GM12892 (cell line): ENCODE results near the gene ARMC3.
"Not testable (repeated sequence)": the region's sequence is repeated elsewhere in the genome, so short reads cannot be mapped to it uniquely, and the experiment has no call there.

Experiments used
- DNase-seq: peaks from one replicate; pipeline ENCODE4 v3.0.0; 2011; ENCODE audit not compliant: insufficient read length
- FAIRE-seq: peaks from 2 replicates; lab custom pipeline; 2011; peaks lifted over from hg19 to GRCh38; lab: Jason Lieb, UNC
- POLR2A ChIP-seq: IDR thresholded peaks from 2 replicates; pipeline ENCODE4 v1.6.1; 2011; ENCODE audit warnings: low read depth, low read length, control low read depth
- POLR2AphosphoS5 ChIP-seq: IDR thresholded peaks from 2 replicates; pipeline ENCODE4 v1.6.1; 2011; ENCODE audit warnings: low read depth, low read length, control low read depth
- TAF1 ChIP-seq: IDR thresholded peaks from 2 replicates; pipeline ENCODE4 v1.6.1; 2011; ENCODE audit warnings: low read depth, mild to moderate bottlenecking, control low read depth, low read length, borderline replicate concordance

The ARMC3 gene

DNA sequence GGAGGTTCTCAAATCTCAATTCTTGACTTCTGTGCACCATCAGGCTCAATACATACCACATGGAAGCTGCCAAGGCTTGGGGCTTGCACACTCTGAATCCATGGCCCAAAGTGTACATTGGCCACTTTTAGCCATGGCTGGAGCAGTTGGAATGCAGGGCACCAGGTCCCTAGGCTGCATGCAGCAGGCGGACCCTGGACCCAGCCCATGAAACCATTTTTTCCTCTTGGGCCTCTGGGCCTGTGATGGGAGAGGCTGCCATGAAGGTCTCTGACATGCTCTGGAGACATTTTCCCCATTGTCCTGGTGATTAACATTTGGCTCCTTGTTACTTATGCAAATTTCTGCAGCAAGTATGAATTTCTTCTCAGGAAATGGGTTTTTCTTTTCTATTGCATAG, 19.0 kb upstream of the ARMC3 start:
- no peak for DNase-seq
- no peak for TF ChIP-seq POLR2AphosphoS5
- TF ChIP-seq TAF1, result no peak
- TF ChIP-seq POLR2A, result no peak
- no peak for FAIRE-seq

DNA sequence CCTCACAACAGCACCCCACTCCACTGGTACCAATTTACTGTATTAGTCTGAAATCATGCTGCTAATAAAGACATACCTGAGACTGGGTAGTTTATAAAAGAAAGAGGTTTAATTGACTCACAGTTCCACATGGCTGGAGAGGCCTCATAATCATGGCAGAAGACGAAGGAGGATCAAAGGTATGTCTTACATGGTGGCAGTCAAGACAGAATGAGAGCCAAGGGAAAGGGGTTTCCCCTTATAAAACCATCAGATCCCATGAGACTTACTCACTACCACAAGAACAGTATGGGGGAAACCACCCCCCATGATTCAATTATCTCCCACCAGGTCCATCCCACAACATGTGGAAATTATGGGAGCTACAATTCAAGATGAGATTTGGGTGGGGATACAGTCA, 18.2 kb upstream of the ARMC3 start:
- not testable (repeated sequence) for FAIRE-seq, DNase-seq

DNA sequence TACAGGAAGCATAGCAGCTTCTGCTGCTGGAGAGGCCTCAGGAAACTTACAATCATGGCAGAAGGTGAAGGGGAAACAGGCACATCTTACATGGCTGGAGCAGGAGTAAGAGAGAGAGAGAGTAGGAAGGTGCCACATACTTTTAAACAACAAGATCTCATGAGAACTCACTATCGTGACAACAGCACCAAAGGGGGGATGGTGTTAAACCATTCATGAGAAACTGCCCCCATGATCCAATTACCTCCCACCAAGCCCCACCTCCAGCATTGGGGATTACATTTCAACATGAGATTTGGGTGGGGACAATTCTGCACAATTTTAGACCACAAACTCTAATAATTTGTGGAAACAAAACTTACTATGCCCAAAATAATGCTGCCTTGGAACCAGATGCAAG, 16.8 kb upstream of the ARMC3 start:
- FAIRE-seq, result no peak
- DNase-seq, result no peak
- TF ChIP-seq POLR2A (no peak), POLR2AphosphoS5 (no peak), TAF1 (no peak)

DNA sequence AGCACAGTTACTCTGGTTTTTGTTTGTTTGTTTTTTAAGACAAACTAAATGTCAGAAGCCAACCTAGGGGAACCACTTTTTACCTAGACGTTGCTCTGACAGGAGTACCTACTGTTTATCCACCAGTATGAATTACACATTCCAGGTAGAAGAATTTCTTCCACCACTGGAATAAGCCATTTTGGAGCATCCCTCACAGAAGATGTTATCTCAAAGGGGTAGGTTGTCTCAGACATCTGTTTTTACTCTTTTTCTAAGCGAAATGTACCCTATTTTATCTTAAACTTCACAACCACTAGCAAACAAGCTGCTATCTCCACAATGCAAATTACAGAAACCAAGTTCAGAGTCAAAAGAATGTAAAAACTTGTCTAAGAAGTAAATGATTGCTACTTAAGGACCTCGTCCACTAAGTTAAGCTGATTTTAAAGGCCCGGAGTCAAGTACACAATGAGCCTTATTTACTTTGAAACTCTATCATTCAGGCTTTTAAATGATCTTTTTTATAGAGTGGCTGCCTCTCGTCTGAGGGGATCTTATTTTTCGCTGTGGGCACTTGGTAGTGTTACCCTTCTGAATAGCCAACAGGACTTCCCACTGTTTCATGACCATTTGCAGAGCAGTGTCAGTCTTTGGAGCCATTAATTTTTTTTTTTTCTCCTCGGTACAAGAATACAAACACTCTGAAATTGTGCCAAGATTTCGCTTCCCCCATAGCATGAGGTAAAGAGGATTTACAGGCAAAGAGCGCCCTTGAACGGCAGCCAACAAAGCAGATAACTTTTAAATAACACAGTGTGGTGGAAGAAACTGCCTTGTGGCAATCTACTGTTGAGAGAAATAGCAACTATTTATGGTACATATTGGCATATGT, 15.7 kb upstream of the ARMC3 start:
- FAIRE-seq (no peak), DNase-seq (no peak)
- TF ChIP-seq TAF1, result no peak
- TF ChIP-seq POLR2A, result no peak
- TF ChIP-seq POLR2AphosphoS5, result no peak

DNA sequence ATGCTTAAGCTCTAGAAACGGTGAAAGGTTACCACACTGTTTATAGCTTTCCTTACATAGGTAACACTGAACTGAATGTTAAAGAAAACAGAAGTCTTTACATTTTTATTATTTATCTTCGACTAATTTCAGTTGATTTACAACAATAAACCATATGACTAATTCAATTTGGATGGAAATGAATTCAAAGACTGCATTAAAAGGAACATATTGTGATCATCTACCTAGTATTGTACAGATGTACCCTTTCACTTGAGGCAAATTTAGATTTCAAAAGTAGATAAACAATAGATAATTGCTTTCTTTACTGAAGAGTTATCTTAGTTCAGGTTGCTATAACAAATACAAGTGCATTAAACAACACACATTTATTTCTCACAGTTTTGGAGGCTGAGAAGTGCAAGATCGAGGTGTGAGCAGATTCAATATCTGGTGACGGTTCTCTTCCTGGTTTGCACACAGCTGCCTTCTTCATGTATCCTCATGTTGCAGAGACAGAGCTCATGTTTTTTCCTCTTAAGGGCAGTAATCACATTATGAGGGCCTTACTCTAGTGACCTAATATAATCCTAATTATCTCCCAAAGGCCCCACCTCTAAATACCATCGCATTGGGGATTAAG, 15.0 kb upstream of the ARMC3 start:
- DNase-seq (no peak), FAIRE-seq (no peak)
- TF ChIP-seq TAF1, result no peak
- no peak for TF ChIP-seq POLR2A
- no peak for TF ChIP-seq POLR2AphosphoS5

DNA sequence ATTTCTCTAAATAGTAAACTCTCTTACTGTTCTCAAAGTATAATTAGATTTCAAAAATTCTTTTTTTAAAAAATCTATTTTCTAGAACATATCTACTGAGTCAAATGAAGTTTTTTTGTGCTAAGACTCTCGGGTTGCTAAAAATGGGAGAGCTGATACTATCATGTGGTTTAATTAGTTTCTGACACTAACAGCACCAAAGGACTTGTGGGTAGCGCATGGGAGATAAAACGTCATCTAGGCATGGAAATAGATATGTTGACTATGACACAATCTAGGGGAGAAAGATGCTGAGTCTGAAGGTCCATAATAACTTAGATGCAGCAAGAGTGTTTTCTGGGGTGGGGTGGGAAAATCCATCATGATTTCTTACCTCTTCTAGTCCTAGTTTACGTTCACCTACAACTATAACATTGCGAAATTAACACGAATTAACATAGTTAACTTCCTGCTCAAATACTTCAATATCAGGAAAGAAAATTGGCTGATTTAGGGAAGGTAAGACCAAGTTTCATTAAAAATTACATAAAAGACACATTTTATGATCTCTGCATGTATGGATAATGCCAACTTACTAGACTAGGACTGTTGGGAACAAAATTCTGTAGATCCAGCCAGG, 14.3 kb upstream of the ARMC3 start:
- FAIRE-seq (no peak), DNase-seq (no peak)
- TF ChIP-seq POLR2AphosphoS5 (no peak), TAF1 (no peak), POLR2A (no peak)

DNA sequence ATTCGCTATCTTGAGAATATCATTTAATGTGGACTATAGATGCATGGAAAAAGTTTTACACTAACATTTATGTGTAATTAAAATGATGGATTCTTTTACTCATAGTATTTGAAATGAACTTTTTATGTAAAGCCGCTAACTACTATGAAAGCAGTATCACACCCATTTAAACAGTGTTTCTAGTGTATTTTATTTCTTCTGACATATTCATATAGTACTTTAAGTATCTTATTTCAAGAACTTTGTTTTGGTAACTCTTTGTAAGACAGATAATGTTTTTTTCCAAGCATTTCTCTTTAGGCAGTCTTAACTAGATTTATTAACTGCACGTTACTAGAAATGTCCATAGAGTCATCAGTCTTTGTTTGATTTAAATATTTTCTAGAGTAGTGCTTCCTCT, 12.5 kb upstream of the ARMC3 start:
- DNase-seq, result no peak
- no peak for FAIRE-seq
- no peak for TF ChIP-seq TAF1
- TF ChIP-seq POLR2A, result no peak
- no peak for TF ChIP-seq POLR2AphosphoS5

DNA sequence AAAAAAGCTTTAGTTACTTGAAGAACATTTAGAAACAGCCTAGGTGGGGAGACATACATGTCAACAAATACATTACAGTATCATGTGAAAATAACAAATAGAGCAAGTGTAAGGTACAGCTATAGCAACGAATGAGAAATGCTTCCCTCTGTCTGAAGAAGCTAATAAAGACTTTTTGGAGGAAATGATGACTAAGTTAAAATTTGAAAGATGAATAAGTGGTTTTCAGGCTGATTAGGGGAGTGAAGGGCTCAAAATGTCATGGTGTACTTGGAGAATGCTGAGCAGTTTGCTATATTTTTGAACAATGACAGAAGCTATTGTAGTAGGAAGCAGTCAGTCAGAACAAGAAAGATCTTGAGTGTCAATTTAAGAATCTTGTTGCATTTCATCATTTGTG, 2.8 kb upstream of the ARMC3 start:
- FAIRE-seq (no peak), DNase-seq (no peak)
- no peak for TF ChIP-seq POLR2A
- TF ChIP-seq POLR2AphosphoS5, result no peak
- TF ChIP-seq TAF1, result no peak

DNA sequence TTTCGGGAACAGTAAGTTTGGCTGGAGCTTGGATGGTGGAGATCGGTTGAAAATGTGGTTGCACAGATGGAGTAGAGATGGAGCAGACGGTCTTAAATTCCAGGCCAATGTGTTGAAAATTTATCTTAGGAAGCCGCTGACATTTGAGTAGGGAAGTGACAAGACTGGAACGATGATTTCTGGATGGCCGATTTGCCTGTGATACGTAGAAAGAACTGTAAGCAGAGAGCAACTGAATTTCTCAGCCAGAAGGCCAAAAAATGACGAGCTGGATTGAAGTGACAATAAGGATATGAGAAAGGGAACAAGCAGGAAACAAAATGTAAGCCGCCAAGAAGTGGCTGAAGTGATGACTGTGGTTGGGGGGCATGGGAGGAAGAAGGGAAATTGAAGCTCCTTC, 687 bp upstream of the ARMC3 start:
- TF ChIP-seq POLR2A, result no peak
- no peak for TF ChIP-seq TAF1
- no peak for TF ChIP-seq POLR2AphosphoS5
- DNase-seq (no peak), FAIRE-seq (no peak)

DNA sequence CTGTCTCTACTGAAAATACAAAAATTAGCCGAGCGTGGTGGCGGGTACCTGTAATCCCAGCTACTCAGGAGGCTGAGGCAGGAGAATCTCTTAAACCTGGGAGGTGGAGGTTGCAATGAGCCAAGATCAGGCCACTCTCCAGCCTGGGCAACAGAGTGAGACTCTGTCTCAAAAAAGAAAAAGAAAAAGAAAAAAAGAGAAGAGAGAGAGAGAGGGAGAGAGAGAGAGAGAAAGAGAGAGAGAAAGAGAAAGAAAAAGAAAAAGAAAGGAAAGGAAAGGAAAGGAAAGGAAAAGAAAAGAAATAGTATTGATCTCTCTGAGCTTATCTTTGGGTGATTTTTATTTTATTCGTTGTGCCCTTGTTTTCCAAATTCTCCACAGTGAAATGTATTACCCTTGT, 1.2 kb downstream of the ARMC3 start:
- not testable (repeated sequence) for DNase-seq, FAIRE-seq

DNA sequence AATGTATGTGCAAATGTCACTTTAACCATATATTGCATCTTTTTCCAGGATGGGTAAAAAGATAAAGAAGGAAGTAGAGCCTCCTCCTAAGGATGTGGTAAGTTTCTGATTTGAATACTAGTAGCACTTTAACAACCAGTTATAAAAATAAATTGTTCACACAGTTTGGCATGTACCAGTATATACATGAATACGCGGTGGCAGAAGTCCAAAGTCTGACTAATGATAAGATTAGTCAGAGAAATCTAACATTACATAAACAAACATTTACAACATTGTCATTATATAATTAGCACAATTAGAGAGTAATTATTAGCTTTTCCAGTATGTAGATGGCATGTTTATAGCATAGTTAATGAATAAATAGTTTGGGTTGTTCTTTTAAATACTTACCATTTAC, 4.1 kb downstream of the ARMC3 start:
- DNase-seq (no peak), FAIRE-seq (no peak)
- TF ChIP-seq TAF1 (no peak), POLR2AphosphoS5 (no peak), POLR2A (no peak)

DNA sequence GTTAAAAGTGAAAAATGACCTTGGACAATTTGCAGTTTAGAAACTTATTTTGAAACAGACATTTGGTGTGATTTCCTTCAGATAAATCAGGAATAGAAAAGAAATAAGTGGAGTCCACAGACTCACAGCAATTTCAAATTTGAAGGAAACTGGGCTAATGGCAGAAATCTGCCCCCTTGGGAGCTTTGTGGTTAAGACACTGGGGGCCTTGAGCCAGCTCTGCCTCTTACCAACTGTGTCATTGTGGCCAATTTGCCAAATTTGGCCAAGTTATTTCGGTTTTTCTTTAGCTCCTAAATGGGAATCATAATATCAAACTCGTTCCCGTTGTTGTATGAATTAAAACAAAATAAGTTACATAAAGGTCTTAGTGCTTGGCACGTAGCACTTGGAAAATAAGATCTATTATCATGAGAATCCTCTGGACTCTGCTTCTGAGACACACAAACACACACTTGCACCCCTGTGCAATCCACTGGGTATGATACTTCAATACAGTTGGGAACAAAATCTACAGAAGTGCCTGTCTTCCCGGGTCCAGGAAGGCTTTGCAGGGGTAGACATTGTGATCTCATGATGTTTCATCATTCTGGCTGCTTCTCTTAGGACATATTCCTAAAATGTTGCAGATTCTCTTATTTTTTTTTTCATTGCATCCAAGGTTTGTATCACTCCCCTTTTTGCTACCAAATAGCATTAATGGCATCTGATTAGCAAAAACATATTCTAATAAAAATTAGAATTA, 4.9 kb downstream of the ARMC3 start:
- TF ChIP-seq POLR2AphosphoS5 (no peak), TAF1 (no peak), POLR2A (no peak)
- no peak for DNase-seq
- FAIRE-seq, result peak; percentile 46

DNA sequence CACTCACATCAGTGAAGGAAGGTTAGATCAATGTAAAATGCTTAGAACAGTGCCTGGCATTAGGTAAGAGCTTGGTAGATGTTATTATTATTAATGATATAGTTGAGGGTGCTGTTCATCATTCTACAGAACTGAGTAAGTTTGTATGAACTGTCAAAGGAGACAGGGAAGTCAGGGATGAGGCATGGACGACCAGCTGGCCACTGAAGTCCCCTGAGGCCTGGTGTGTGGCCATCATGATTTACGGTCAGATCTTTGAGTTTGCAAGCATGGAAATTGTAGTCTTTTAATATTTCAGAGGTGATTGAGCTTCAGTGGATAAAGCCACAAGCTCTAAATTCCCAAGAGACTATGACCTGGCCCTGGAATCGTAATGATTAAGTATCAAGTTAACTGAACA, 6.9 kb downstream of the ARMC3 start:
- FAIRE-seq (no peak), DNase-seq (no peak)
- TF ChIP-seq POLR2AphosphoS5 (no peak), TAF1 (no peak), POLR2A (no peak)
